GM18907 (cell line): ENCODE measurements around the gene SYT9.
A peak's percentile ranks its signal among the peaks of the same experiment; 100 is the strongest.

Experiments
- ATAC-seq: cut with Tn5 transposase; IDR thresholded peaks from one replicate; pipeline ENCODE4 v1.9.1; 2021; ENCODE audit warnings: mild to moderate bottlenecking, moderate library complexity; ENCODE audit not compliant: unreplicated experiment

The SYT9 gene

GRCh38 chr11:7454854-7455253 is 203.2 kb downstream of the SYT9 start:
- no peak for ATAC-seq

DNA sequence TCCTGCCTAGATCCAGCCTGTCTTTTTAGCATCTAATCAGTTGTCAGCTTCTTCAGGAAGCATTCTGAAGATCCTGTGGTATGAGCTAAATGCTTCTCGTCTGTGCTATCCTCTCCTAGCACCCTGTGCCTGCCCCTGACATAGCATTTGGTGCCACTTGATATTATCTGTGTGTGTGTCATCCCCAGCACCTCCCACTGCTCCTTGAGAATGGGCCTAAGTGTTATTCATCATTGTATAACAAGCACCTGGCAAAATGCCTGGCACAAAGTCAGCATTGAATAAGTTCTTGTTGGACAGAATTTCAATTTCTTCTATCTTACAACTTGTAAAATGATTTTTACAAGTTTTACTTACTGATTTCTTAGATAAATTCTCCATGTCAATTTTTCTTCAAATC is 205.5 kb downstream of the SYT9 start:
- no peak for ATAC-seq

DNA sequence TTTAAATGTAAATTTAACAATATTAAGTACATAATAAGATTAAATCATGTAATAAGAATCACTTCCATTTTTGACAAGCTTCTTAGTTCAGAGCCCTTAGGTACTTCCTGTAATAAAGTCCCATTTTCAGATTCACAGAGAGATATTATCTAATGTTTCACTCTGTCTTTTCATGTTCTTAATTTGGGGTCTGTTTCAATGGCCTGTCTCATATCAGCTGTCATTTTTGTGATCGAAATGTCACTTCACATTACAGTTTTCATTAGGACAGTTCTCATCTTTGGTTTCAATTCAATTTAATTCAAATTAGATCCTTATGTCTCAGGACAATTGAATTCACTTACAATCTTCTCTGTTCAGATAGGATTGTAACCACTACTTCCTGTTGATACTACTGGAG is 211.0 kb downstream of the SYT9 start:
- ATAC-seq, result no peak

- peak; percentile 88 for ATAC-seq
These were observed 215.9 kb downstream of the SYT9 start for GRCh38 chr11:7467652-7468051.

DNA sequence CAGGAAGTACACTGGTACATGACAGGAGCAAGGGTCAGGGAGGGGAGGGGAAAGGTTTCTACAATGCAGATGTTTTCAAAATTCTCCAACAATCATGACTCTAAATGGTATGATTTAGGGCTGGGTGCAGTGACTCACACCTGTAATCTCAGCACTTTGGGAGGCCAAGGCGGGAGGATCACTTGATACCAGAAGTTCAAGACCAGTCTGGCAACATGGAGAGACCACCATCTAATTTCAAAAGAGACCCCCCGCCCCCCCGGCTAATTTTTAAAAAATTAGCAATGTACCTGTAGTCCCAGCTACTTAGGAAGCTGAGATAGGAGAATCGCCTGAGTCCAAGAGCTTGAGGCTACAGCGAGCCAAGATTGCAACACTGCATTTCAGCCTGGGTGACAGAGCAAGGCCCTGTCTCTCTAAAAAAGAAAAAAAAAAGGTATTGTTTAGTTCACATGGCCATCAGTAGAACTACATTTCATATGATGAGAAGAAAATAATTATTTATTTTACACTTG is 217.7 kb downstream of the SYT9 start:
- no peak for ATAC-seq

GRCh38 chr11:7471071-7471470 is 219.4 kb downstream of the SYT9 start:
- ATAC-seq, result no peak

DNA sequence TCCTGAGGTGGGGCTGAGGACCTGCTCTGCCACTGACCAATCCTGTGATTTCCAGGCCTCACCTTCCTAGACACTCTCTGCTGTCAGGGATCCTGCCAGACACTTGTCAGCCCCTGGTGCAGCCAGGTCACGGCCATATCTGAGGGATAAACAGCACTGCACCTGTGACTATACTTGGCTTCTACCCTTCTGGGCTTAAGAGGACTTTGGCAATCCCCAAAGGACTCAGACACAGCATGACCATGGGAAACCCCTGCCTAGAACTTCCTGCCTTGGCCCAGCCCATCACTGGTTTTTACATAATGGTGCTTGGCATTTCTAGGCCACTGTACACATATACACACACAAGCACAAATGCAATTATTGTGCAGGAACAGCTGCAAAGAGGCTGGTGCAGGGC is 222.0 kb downstream of the SYT9 start:
- peak; percentile 98 for ATAC-seq

- no peak for ATAC-seq
These were observed 228.4 kb downstream of the SYT9 start for GRCh38 chr11:7480113-7480512.

GRCh38 chr11:7484131-7484530 is 232.4 kb downstream of the SYT9 start:
- no peak for ATAC-seq

- ATAC-seq, result no peak
These were observed 232.9 kb downstream of the SYT9 start for GRCh38 chr11:7484645-7485044.

GRCh38 chr11:7485186-7486097 is 233.7 kb downstream of the SYT9 start, which contains the start of gene OLFML1:
TSS of gene OLFML1 (plus strand) at chr11:7485506. CDS start at chr11:7485876, 370 bp downstream.
- ATAC-seq, result no peak

DNA sequence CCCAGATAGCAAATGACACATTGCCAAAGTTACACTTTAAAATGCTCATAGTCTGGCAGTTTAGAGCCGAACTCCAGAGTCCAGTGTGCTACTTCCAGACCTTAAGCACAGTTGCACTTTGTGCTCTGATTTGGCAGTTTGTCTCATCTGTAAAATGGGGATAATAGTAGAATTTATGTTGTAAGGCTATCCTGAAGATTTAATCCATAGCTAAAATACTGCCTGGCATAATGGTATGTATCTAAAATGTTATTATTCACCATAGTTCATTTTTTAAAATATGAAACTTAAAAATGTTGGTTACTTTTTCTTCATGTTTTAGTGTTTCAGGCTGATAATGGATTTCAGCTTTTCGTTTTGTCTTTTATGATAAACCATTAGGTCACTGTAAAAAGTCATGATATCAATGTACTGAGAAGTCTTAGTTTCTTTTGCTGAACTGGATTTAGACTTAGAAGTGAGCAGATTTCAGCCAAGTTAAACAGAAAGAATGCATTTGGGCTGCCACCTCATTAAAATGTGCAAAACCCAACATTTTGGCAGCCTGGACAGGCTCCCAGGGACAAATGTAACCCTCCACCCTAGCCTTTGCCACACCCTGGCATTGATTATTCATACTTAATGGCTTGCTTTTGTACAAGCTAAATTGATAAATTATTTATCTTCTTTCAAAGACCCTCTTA is 234.5 kb downstream of the SYT9 start:
- ATAC-seq, result no peak

DNA sequence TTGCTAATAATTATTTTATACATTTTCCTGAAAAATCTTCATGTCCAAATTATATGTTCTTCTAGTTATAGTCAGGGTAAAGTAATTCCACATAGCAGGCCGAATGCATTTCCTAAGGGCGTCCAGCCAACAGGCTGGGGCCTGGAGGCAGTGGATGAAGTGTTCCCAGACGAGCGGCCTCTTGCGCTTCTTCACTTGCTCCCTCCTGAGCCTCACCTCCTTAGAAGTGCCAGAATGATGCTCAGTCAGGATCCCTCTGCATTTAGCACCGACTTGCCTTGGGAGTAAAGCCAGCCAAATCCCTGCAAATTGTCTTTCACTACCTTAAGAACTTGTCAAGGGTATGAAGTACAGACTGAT is 235.1 kb downstream of the SYT9 start:
- no peak for ATAC-seq

DNA sequence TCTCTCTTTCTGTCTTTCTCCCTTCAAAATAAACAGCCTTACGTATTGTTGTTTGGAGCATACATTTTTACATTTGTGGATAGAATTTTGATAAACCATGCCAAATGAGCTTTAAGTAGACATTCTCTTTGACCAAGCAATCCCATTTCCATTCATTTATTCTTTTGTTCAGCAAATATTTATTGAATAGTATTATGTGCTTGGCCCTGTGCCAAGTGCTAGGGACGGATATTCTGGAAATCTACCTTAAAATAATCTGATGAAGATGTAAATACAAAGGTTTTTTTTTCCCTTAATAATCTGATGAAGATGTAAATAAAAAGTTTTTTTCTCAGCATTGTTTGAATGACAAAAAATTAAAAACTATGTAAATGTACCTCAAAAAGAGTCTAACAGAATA is 235.7 kb downstream of the SYT9 start:
- no peak for ATAC-seq

GRCh38 chr11:7488681-7489080 is 237.0 kb downstream of the SYT9 start:
- no peak for ATAC-seq

DNA sequence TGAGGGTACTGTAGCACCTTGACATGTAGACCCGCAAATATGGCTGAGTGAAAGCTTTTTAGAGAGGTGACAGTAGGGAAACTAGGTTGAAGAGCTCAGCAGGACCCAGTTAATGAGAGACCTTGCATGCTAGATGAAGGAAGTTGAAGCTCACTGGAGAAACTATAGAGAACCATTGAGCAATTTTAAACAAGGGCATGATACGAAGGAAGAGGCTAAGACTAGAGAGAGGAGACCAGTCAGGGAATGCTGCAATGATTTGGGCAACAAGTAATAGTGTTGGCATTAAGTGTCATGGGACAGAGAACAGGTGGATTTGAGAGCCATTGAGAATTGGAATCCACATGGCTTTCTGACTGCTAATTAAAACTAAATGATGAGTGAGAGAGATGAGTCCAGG is 237.7 kb downstream of the SYT9 start:
- ATAC-seq, result no peak

DNA sequence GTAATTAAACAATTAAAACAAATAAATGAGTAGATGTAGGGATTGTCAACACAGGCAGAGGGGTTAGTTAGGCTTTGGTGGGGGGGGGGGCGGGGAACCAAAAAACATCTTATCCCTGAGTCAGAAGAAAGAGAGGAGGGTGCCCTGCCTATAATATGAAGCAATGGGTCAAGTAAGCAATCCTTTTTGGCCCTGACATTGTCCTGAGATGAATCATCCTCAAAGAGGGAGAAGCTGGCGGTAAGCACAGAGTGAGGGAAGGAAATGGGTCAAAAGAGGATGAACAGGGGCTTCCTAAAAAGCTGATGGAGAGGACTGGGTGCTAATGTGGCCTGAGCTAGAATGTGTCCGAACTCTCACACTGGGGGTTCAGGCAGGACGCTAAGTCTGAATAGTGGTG is 238.3 kb downstream of the SYT9 start:
- ATAC-seq, result no peak

- no peak for ATAC-seq
These were observed 238.8 kb downstream of the SYT9 start for GRCh38 chr11:7490535-7490934.

DNA sequence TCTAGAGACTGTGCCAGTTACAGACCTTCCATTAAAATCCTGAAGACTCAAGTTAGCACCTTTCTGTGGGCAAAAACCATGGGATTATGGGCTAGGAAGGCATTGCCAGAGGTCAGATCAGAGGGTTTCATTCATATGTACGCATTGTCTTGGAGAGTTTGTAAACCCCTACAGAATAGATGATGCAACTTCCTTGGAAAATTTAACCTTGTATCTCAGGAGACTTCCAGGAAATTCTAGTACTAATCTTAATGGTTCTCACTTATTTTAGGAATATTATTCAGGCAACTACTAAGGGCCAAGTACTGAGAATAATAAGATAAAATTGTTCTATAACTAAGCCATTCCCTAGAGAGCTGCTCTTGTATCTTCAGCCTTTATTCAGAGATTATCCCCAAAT is 240.5 kb downstream of the SYT9 start:
- no peak for ATAC-seq

DNA sequence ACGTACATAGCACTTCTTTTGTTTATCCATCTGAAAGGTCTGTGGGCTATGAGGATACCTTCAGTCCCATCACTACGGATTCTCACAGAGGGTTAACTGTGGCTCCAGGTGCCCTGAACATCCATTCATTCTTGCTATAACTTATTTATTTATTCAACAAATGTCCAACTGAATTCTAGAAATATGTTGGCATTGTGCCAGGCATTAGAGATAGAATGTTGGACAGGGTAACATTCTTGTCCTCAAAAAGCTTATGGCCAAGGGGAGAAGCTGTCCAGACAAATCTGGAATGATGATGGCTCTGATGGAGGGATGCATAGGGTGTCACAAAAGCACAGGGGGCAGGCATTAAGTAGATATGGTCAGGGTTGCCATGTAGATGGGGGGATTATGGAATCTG is 242.0 kb downstream of the SYT9 start:
- ATAC-seq, result no peak

GRCh38 chr11:7494086-7494745 is 242.5 kb downstream of the SYT9 start:
- no peak for ATAC-seq
